ENCODE data around the gene FKBP6.

DNA sequence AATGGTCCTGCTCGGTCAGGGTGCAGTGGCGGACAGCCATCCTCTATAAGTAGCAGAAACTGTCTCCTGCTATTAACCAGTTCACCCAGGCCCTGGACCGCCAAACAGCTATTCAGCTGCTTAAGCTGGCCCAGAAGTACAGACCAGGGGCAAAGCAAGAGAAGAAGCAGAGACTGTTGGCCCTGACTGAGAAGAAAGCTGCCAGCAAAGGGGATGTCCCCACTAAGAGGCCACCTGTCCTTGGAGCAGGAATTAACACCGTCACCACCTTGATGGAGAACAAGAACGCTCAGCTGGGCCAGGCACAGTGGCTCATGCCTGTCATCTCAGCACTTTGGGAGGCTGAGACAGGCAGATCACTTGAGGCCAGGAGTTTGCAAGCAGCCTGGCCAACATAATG is 13.7 kb upstream of the FKBP6 start:
- TF ChIP-seq, protein P1, sequence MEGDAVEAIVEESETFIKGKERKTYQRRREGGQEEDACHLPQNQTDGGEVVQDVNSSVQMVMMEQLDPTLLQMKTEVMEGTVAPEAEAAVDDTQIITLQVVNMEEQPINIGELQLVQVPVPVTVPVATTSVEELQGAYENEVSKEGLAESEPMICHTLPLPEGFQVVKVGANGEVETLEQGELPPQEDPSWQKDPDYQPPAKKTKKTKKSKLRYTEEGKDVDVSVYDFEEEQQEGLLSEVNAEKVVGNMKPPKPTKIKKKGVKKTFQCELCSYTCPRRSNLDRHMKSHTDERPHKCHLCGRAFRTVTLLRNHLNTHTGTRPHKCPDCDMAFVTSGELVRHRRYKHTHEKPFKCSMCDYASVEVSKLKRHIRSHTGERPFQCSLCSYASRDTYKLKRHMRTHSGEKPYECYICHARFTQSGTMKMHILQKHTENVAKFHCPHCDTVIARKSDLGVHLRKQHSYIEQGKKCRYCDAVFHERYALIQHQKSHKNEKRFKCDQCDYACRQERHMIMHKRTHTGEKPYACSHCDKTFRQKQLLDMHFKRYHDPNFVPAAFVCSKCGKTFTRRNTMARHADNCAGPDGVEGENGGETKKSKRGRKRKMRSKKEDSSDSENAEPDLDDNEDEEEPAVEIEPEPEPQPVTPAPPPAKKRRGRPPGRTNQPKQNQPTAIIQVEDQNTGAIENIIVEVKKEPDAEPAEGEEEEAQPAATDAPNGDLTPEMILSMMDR (IDR thresholded peaks at IDR 0.05; ENCODE audit: insufficient read depth, low read length, poor library complexity, severe bottlenecking): no peak
- TF ChIP-seq EZH2phosphoT487 (conservative IDR thresholded peaks at IDR 0.05; ENCODE audit: low read length): no peak

Measured in SU-DHL-6 (cell line).